ENCODE data around the gene MRGPRG.
"Not testable (repeated sequence)": the region's sequence is repeated elsewhere in the genome, so short reads cannot be mapped to it uniquely, and the experiment has no call there.

Gene MRGPRG

GRCh38 chr11:3170756-3171650 is 47.6 kb downstream of the MRGPRG start:
- DNase-seq: no peak

DNA sequence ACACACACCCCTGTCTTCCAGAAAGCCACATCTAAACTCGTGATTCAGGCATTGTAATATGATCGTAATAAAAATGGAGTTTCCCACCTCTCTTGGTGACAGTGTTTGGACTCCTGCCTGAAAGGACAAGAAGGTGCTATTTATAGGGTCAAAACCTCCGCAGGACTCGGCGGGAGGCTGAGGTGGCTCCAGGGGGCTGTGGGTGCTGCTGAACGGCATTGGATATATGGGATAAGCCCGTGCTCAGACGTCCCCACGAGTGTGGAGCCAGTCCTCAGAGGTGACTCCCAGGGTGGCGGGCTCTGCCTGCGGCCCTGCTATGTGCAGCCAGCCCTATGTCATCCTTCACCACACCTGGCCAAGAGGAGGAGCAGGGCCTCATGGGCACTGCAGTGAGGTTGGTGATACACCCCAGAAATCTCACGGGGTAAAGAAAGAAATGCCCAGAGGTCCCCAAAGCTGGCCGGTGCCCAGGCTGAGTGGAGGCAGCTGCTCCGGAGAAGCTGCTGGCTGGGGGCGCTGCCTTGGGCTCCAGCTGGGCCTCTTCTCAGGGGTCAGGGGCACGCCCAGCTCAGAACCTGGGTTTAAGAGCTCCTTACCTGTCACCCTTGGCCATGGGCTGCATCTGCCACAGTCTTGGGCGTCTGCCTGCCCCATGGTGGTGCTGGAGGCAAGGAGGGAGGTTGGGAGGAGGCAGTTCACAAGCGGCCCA is 48.4 kb downstream of the MRGPRG start:
- DNase-seq: no peak

DNA sequence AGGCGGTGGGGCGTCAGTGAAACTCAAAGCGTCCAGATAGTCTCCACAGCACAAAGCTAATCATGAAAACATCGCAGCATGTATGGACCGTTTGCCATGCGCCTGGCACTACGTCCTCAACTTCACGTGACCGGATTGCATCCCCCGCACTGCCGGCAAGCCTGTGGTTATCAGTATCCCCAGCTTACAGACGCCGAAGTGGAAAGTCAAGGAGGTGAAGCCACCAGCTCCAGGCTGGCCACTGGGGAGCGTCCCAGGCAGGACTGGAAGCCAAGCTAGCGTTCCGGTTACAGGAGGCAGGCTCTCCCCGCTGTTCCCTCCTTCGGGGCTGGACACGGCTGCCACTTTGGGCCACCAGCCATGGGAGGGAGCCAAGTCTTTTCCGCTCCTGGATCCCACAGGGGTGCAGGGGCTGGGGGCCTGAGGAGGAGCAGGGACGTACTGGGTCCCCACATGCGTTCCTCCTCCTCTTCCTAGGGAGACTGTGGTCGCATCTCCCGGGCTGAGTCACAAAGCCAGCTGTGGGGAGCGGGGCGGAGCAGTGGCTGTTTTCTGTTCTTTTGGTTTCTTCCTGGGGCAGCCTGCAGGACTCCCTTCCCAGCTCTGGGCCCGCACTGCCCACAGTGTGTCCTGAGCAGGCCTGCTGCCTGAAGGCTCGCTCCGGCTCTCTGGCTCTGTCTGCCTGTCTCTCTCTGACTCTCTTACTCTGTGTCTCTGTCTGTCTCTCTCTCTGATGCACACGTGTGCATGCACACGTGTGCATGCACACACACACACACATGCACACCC is 49.2 kb downstream of the MRGPRG start:
- no peak for DNase-seq

DNA sequence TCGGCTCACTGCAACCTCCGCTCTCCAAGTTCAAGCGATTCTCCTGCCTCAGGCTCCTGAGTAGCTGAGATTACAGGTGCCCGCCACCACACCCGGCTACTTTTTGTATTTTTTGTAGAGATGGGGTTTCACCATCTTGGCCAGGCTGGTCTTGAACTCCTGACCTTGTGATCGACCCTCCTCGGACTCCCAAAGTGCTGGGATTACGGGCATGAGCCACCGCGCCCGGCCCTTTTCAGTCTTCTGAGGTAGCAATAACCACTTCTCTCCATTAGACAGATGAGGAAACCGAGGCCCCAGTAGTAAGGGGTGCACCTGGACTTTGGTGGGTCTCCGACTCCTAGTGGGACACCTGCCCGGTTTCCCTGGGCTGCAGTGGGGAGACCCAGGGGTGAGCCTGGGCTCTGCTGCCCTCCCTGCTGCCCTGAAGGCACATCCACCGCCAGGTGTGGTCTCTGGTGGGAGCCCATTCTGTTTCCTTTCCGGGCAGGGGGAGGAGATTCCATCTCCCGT is 49.8 kb downstream of the MRGPRG start:
- not testable (repeated sequence) for DNase-seq
